RCC 7860 (cell line): ENCODE measurements around the gene CFAP58.
A peak's percentile ranks its signal among the peaks of the same experiment; 100 is the strongest.

Source experiments
- DNase-seq: peaks from one replicate; pipeline ENCODE4 v3.0.0-alpha.2; 2015; ENCODE audit warnings: low spot score
- FAIRE-seq: peaks from 2 replicates; lab custom pipeline; 2012; peaks lifted over from hg19 to GRCh38; lab: Jason Lieb, UNC

The CFAP58 gene, protein sequence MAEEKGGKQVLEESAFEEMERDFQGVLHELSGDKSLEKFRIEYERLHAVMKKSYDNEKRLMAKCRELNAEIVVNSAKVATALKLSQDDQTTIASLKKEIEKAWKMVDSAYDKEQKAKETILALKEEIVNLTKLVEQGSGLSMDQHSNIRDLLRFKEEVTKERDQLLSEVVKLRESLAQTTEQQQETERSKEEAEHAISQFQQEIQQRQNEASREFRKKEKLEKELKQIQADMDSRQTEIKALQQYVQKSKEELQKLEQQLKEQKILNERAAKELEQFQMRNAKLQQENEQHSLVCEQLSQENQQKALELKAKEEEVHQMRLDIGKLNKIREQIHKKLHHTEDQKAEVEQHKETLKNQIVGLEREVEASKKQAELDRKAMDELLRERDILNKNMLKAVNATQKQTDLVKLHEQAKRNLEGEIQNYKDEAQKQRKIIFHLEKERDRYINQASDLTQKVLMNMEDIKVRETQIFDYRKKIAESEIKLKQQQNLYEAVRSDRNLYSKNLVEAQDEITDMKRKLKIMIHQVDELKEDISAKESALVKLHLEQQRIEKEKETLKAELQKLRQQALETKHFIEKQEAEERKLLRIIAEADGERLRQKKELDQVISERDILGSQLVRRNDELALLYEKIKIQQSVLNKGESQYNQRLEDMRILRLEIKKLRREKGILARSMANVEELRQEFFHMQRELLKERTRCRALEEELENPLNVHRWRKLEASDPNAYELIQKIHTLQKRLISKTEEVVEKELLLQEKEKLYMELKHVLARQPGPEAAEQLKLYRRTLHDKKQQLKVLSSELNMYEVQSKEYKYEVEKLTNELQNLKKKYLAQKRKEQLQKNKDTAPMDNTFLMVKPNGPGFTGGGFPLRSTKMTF

GRCh38 chr10:104353325-104354048 lies at the start of gene CFAP58:
TSS of gene CFAP58 (plus strand) at chr10:104353833. CDS start at chr10:104353898, 65 bp downstream.
- DNase-seq (peak; percentile 73), FAIRE-seq (peak; percentile 53)

DNA sequence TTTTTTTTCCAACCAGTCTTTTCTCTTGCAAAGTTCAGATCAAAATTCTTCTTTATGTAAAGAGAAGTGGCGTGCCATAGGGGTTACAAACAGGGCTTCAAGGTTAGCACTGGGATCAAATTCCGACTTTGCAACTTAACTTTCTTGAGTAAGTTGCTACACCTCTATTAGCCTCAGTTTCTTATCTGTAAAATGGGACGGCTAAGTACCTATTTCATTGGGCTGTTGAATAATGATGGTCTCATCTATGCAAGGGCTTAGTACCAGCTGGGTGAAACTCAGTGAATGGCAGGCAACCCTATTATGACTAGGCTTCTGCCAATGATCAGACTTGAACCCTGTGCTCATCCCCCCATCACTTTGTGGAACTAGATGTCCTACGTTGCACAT lies 49.3 kb upstream of the CFAP58 start:
- FAIRE-seq (no peak), DNase-seq (no peak)

DNA sequence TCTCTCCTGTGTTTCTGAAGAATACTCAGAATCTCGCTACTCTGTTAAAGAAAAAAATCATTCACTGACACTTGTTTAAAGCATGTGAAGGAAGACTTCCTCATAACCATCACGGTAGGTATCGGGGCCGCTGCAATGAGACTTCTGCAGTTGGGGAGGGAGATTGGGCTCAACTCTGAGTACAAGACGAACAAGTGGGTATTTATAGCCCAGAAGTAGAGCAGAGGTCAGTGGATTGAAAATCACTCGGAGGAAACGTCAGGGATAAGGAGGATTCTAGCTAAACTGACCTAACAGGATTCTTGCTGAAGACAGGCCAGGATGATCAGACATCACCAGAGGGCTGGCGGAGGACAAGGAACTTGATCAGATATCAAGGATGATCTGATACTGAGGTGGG lies 48.7 kb upstream of the CFAP58 start:
- FAIRE-seq: no peak
- no peak for DNase-seq

GRCh38 chr10:104306897-104307296 lies 46.7 kb upstream of the CFAP58 start:
- no peak for FAIRE-seq
- no peak for DNase-seq

GRCh38 chr10:104307576-104308438 lies 45.8 kb upstream of the CFAP58 start:
- no peak for FAIRE-seq
- no peak for DNase-seq

- no peak for DNase-seq
- no peak for FAIRE-seq
Observed at GRCh38 chr10:104308439-104308903, 45.2 kb upstream of the CFAP58 start.

- DNase-seq (peak; percentile 46), FAIRE-seq (no peak)
Observed at GRCh38 chr10:104309980-104310978, 43.4 kb upstream of the CFAP58 start.

GRCh38 chr10:104311184-104311720 lies 42.4 kb upstream of the CFAP58 start:
- no peak for FAIRE-seq
- no peak for DNase-seq

DNA sequence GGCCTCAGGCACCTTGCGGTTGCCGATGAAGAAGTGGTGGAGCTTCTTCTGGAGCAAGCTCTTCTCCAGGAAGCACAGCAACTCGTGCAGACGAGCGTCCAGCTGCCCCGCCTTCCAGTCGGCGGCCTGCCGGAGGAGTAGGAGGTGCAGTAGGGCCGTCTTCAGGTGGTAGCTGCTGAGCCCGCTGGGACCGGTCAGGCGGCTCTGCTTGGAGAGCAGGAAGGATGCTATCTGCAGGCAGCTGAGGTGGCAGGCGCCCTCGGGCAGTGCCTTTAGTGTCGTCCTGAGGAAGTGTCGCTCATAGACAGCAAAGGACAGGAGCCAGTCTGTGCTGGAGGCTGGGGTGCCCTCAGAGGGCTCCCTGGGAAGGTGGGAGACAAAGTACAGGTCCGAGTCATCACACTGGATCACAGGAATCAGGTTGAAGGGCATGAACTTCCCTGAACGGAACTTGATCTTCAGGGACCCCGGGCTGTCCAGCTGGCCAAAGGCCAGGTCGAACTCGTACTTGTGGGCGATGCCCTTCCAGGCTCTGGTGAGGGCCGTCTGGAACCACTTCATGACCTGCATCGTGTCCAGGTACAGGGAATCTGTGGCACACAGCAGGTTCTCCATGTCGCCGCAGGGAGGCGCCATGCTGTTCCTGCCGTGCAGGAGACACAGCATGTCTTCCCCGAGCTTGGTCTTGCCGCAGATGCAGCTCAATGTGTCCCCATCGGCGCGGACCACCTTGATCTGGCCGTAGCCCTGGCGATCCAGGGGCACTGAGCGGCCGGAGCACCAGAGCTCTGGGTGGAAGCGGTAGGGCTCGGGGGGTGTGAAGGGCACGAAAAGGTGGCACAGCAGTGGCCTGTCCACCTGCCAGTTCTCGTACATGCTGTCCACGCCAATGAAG lies 38.8 kb upstream of the CFAP58 start:
- FAIRE-seq (no peak), DNase-seq (no peak)

GRCh38 chr10:104315486-104315921 lies 38.1 kb upstream of the CFAP58 start:
- DNase-seq (no peak), FAIRE-seq (no peak)

- FAIRE-seq: no peak
- DNase-seq: no peak
Observed at GRCh38 chr10:104316321-104317099, 37.1 kb upstream of the CFAP58 start.

DNA sequence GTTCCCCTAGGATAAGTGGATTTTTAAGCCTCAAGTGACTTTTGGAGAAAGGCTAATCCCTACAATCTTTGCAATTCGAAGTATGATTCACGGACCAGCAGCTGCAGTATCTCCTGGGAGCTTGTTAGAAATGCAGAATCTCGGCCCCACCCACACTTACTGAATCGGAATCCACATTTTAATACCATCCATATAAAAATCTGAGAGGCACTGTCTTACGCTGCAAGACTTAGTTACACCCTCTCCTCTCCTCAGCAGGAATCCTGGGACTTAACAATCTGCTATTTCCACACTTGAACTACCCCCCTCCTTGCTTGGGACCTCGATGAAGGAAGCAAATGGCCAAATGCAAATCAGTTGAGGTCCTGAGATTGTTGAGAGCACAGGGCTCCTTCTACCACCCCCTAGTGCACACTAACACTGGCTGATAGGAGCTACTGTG lies 36.3 kb upstream of the CFAP58 start:
- FAIRE-seq (no peak), DNase-seq (no peak)

DNA sequence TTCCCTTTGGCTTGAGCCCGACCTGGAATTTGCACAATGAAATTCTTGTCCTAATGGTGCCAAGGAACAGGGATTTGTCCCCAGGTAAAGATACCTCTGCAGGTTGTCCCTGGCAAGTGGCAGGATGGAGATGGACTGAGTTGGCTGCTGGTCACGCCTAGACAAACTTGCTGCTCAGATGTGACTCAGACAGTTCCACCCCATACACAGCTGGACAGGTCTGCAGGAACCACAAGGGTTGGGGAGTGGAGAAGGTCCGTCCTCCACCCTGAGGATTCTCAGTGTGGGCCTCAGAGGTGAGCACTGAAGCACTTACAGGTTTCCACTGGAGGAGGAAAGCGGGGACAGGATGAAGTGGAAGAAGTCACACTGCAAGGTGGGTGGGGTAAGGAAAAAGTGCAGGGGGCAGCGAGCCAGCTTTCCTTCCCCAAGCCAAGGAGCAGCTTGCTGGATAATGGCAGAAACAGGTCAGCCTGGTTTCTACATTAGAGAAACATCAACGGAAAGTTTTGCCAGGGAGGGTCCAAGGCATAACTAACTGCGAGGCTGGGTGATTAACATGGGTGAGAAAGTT lies 35.8 kb upstream of the CFAP58 start:
- FAIRE-seq (no peak), DNase-seq (no peak)

GRCh38 chr10:104318326-104318725 lies 35.3 kb upstream of the CFAP58 start:
- FAIRE-seq: no peak
- no peak for DNase-seq

DNA sequence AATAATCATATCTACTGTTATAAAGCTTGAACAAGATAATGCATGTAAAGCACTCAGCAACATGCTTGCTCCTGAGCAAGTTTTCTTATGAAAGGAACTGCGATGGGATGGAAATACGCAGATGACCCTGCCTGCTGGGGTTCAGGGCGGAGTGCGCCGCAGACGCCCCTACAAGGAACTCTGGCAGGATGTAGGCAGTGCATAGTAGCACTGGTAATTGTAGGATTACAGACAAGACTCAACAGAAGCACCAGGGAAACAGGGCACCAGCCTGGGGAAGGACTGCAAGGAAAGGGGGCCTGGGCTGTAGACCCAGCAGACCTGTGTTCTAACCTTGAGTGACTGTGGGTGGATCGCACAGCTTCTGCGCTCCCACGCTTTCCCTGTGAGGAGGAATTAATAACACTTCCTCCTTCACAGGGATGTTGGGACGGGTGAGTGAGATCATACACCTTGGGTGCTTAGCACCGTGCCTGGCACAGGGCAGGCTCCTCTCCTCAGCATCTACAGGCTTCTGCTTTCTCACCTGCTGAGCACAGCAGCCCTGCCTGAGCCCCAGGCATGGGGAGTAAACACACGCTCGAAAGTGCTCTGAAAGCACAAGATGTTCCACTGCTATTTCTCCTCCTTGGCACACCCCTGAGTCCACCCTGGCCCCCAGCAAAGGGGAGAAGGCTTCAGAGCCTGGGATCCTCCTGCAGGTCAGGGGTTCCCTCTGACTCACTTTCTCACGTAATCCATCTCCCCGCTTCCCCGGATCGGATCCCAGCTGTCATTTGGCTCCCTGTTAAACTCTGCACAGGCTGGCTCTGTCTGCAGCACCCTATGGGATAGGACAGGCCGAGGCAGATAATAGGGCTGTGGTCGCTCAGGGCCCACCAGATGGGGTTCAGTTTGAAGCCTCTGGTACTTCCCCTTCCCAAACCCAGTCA lies 34.6 kb upstream of the CFAP58 start:
- no peak for FAIRE-seq
- no peak for DNase-seq
